Duodenal mucosa (tissue), 2 donors: ENCODE results near the gene RAB11FIP4.

Source experiments
- H3K27ac ChIP-seq: one replicate; pipeline ENCODE4 v1.7.0; 2013; ENCODE audit warnings: low read depth, low read length
- H3K27me3 ChIP-seq, 2 donors: one replicate each; pipeline ENCODE4 v1.7.0; 2013; ENCODE audit warnings: low read length in 2 of 2, control low read depth in 1 of 2; ENCODE audit not compliant: insufficient read depth in 2 of 2, control insufficient read depth in 1 of 2
- H3K36me3 ChIP-seq, 2 donors: one replicate each; pipeline ENCODE4 v1.7.0; 2013; ENCODE audit warnings: low read length in 2 of 2, control low read depth in 1 of 2; ENCODE audit not compliant: insufficient read depth in 2 of 2, control insufficient read depth in 1 of 2
- H3K4me1 ChIP-seq, 2 donors: one replicate each; pipeline ENCODE4 v1.7.0; 2013; ENCODE audit warnings: low read length in 2 of 2, control low read depth in 1 of 2; ENCODE audit not compliant: insufficient read depth in 2 of 2, control insufficient read depth in 1 of 2
- H3K4me3 ChIP-seq, 2 donors: one replicate each; pipeline ENCODE4 v1.7.0; 2013; ENCODE audit warnings: low read length in 2 of 2, low read depth in 1 of 2
- H3K9ac ChIP-seq, 2 donors: one replicate each; pipeline ENCODE4 v1.7.0; 2013; ENCODE audit warnings: low read length in 2 of 2, low read depth in 1 of 2
- H3K9me3 ChIP-seq, 2 donors: one replicate each; pipeline ENCODE4 v1.7.0; 2013; ENCODE audit warnings: low read length in 2 of 2, control low read depth in 1 of 2; ENCODE audit not compliant: control insufficient read depth in 1 of 2

RAB11FIP4 gene

GRCh38 chr17:31529841-31530251 is 138.4 kb downstream of the RAB11FIP4 start:
- Histone ChIP-seq H3K4me1 (peaks cover 0 to 4% of the 10 kb centered on the region in 2 donors), H3K4me3 (no peak overlapping the region), H3K9me3 (no peaks in the 10 kb centered on the region), H3K9ac (no peak overlapping the region), H3K36me3 (peaks cover 42 to 66% of the 10 kb centered on the region in 2 donors), H3K27me3 (no peaks in the 10 kb centered on the region), H3K27ac (no peak overlapping the region)

GRCh38 chr17:31530391-31530985 is 139.0 kb downstream of the RAB11FIP4 start:
- Histone ChIP-seq H3K9ac (no peak overlapping the region), H3K36me3 (peaks cover 41 to 61% of the 10 kb centered on the region in 2 donors), H3K4me3 (no peak overlapping the region), H3K27me3 (no peaks in the 10 kb centered on the region), H3K4me1 (no peaks in the 10 kb centered on the region), H3K9me3 (no peaks in the 10 kb centered on the region), H3K27ac (no peak overlapping the region)

GRCh38 chr17:31531336-31531980 is 140.0 kb downstream of the RAB11FIP4 start:
- no peaks in the 10 kb centered on the region for H3K4me1 ChIP-seq
- H3K9me3 ChIP-seq: no peaks in the 10 kb centered on the region
- H3K36me3 ChIP-seq: peaks cover 32 to 58% of the 10 kb centered on the region in 2 donors
- H3K9ac ChIP-seq: no peak overlapping the region
- no peak overlapping the region for H3K27ac ChIP-seq
- no peaks in the 10 kb centered on the region for H3K27me3 ChIP-seq
- H3K4me3 ChIP-seq: no peak overlapping the region

- Histone ChIP-seq H3K4me3 (no peak overlapping the region), H3K9ac (no peak overlapping the region), H3K27me3 (no peaks in the 10 kb centered on the region), H3K36me3 (peaks cover 32 to 53% of the 10 kb centered on the region in 2 donors), H3K4me1 (peaks cover 0 to 3% of the 10 kb centered on the region in 2 donors), H3K27ac (no peak overlapping the region), H3K9me3 (no peaks in the 10 kb centered on the region)
Measured at GRCh38 chr17:31532081-31532480, 140.6 kb downstream of the RAB11FIP4 start.

- no peak overlapping the region for H3K4me3 ChIP-seq
- H3K9ac ChIP-seq: no peak overlapping the region
- H3K27me3 ChIP-seq: no peaks in the 10 kb centered on the region
- peaks cover 32 to 49% of the 10 kb centered on the region in 2 donors for H3K36me3 ChIP-seq
- no peak overlapping the region for H3K27ac ChIP-seq
- peaks cover 2 to 6% of the 10 kb centered on the region in 2 donors for H3K4me1 ChIP-seq
- H3K9me3 ChIP-seq: no peaks in the 10 kb centered on the region
Measured at GRCh38 chr17:31532526-31532925, 141.1 kb downstream of the RAB11FIP4 start.

GRCh38 chr17:31533546-31534155 is 142.2 kb downstream of the RAB11FIP4 start:
- Histone ChIP-seq H3K36me3 (peaks cover 26 to 39% of the 10 kb centered on the region in 2 donors), H3K9ac (no peak overlapping the region), H3K4me3 (no peak overlapping the region), H3K4me1 (peaks cover 5 to 6% of the 10 kb centered on the region in 2 donors), H3K9me3 (no peaks in the 10 kb centered on the region), H3K27me3 (no peaks in the 10 kb centered on the region), H3K27ac (no peak overlapping the region)

GRCh38 chr17:31534223-31534888 is 142.9 kb downstream of the RAB11FIP4 start:
- H3K36me3 ChIP-seq: peaks cover 21 to 32% of the 10 kb centered on the region in 2 donors
- no peak overlapping the region for H3K9ac ChIP-seq
- no peak overlapping the region for H3K4me3 ChIP-seq
- H3K9me3 ChIP-seq: no peaks in the 10 kb centered on the region
- no peaks in the 10 kb centered on the region for H3K27me3 ChIP-seq
- no peak overlapping the region for H3K27ac ChIP-seq
- peaks cover 5 to 6% of the 10 kb centered on the region in 2 donors for H3K4me1 ChIP-seq

GRCh38 chr17:31535581-31535981 is 144.1 kb downstream of the RAB11FIP4 start:
- Histone ChIP-seq H3K27ac (no peak overlapping the region), H3K9me3 (no peaks in the 10 kb centered on the region), H3K4me1 (peaks cover 5 to 6% of the 10 kb centered on the region in 2 donors), H3K27me3 (no peaks in the 10 kb centered on the region), H3K36me3 (peaks cover 21% of the 10 kb centered on the region in 2 donors), H3K4me3 (no peak overlapping the region), H3K9ac (no peak overlapping the region)

- no peaks in the 10 kb centered on the region for H3K9me3 ChIP-seq
- no peak overlapping the region for H3K9ac ChIP-seq
- H3K4me3 ChIP-seq: no peak overlapping the region
- H3K4me1 ChIP-seq: peaks cover 5 to 6% of the 10 kb centered on the region in 2 donors
- H3K27me3 ChIP-seq: no peaks in the 10 kb centered on the region
- peaks cover 12% of the 10 kb centered on the region in 2 donors for H3K36me3 ChIP-seq
- H3K27ac ChIP-seq: no peak overlapping the region
Measured at GRCh38 chr17:31536451-31536850, 145.0 kb downstream of the RAB11FIP4 start.

- peaks cover under 1 to 6% of the 10 kb centered on the region in 2 donors for H3K36me3 ChIP-seq
- no peaks in the 10 kb centered on the region for H3K9me3 ChIP-seq
- no peak overlapping the region for H3K27ac ChIP-seq
- H3K27me3 ChIP-seq: no peaks in the 10 kb centered on the region
- H3K4me1 ChIP-seq: peaks cover 5 to 6% of the 10 kb centered on the region in 2 donors
- H3K4me3 ChIP-seq: no peak overlapping the region
- H3K9ac ChIP-seq: no peak overlapping the region
Measured at GRCh38 chr17:31537565-31538011, 146.1 kb downstream of the RAB11FIP4 start.
